Neuronal stem cell (in vitro differentiated cells): ENCODE data around the gene PLEKHA8.

ENCODE experiments used
- DNase-seq: peaks from one replicate; pipeline ENCODE4 v3.0.0-alpha.2; 2013; ENCODE audit warnings: low spot score
- H2AFZ ChIP-seq: one replicate; pipeline ENCODE4 v1.6.1; 2013; ENCODE audit warnings: mild to moderate bottlenecking, low read length, inconsistent platforms
- H2AK5ac ChIP-seq: 2 replicates; pipeline ENCODE4 v1.6.1; 2013; ENCODE audit warnings: low read depth, mild to moderate bottlenecking, inconsistent platforms, low read length, moderate library complexity, mixed read lengths
- H2BK120ac ChIP-seq: 2 replicates; pipeline ENCODE4 v1.6.1; 2013; ENCODE audit warnings: low read depth, mild to moderate bottlenecking, inconsistent platforms, low read length, moderate library complexity, mixed read lengths
- H2BK12ac ChIP-seq: one replicate; pipeline ENCODE4 v1.6.1; 2013; ENCODE audit warnings: low read length, inconsistent platforms
- H2BK15ac ChIP-seq: 2 replicates; pipeline ENCODE4 v1.6.1; 2013; ENCODE audit warnings: mild to moderate bottlenecking, low read length, inconsistent platforms, mixed read lengths
- H2BK5ac ChIP-seq: one replicate; pipeline ENCODE4 v1.6.1; 2013; ENCODE audit warnings: inconsistent platforms, mild to moderate bottlenecking, low read length, moderate library complexity
- H3K14ac ChIP-seq: one replicate; pipeline ENCODE4 v1.6.1; 2013; ENCODE audit warnings: low read length, inconsistent platforms
- H3K18ac ChIP-seq: 2 replicates; pipeline ENCODE4 v1.6.1; 2013; ENCODE audit warnings: low read length, inconsistent platforms
- H3K23ac ChIP-seq: 2 replicates; pipeline ENCODE4 v1.6.1; 2013; ENCODE audit warnings: low read depth, mild to moderate bottlenecking, mixed read lengths, low read length, inconsistent platforms; ENCODE audit not compliant: poor library complexity
- H3K27ac ChIP-seq: replicated peaks from 3 replicates; pipeline ENCODE4 v1.5.1; 2013; ENCODE audit warnings: low read length, inconsistent platforms
- H3K27me3 ChIP-seq, 3 experiments: 2 replicates each; pipeline ENCODE4 v1.6.1; 2013; ENCODE audit warnings: low read length in 3 of 3, mild to moderate bottlenecking in 2 of 3, inconsistent platforms in 1 of 3, low read depth in 1 of 3, mixed read lengths in 1 of 3, moderate library complexity in 1 of 3; ENCODE audit not compliant: control insufficient read depth in 3 of 3, insufficient read depth in 3 of 3
- H3K36me3 ChIP-seq, 2 donors: replicated peaks in 1 of 2; 2 replicates each; pipeline ENCODE4 v1.6.1; 2013; ENCODE audit warnings: low read length in 2 of 2; ENCODE audit not compliant: control insufficient read depth in 2 of 2, insufficient read depth in 2 of 2
- H3K4ac ChIP-seq: 2 replicates; pipeline ENCODE4 v1.6.1; 2013; ENCODE audit warnings: inconsistent platforms, mild to moderate bottlenecking, low read length, moderate library complexity
- H3K4me1 ChIP-seq, 2 donors: 1 replicate in 1 of 2; 2 replicates in 1 of 2; pipeline ENCODE4 v1.6.1; 2013; ENCODE audit warnings: low read length in 2 of 2, low read depth in 1 of 2; ENCODE audit not compliant: control insufficient read depth in 2 of 2, insufficient read depth in 1 of 2
- H3K4me2 ChIP-seq: one replicate; pipeline ENCODE4 v1.6.1; 2013; ENCODE audit warnings: mild to moderate bottlenecking, low read length, inconsistent platforms; ENCODE audit not compliant: insufficient read depth, poor library complexity, severe bottlenecking
- H3K4me3 ChIP-seq, 2 donors: 2 replicates each; pipeline ENCODE4 v1.5.1; 2013; ENCODE audit warnings: low read length in 2 of 2, mild to moderate bottlenecking in 2 of 2, inconsistent platforms in 1 of 2, moderate library complexity in 1 of 2
- H3K79me1 ChIP-seq: one replicate; pipeline ENCODE4 v1.6.1; 2013; ENCODE audit warnings: low read depth, mild to moderate bottlenecking, inconsistent platforms, low read length, moderate library complexity
- H3K9ac ChIP-seq: one replicate; pipeline ENCODE4 v1.6.1; 2013; ENCODE audit warnings: mild to moderate bottlenecking, low read depth, low read length, inconsistent platforms; ENCODE audit not compliant: poor library complexity
- H3K9me3 ChIP-seq, 2 donors: replicated peaks in 1 of 2; 2 replicates each; pipeline versions ENCODE3 to v1.6.1; 2013; ENCODE audit warnings: low read length in 2 of 2, mild to moderate bottlenecking in 2 of 2, inconsistent platforms in 1 of 2, low read depth in 1 of 2, mixed read lengths in 1 of 2, moderate library complexity in 1 of 2; ENCODE audit not compliant: control insufficient read depth in 2 of 2, insufficient read depth in 1 of 2
- H4K8ac ChIP-seq: one replicate; pipeline ENCODE4 v1.6.1; 2013; ENCODE audit warnings: low read depth, mild to moderate bottlenecking, inconsistent platforms, low read length, moderate library complexity
- H4K91ac ChIP-seq: one replicate; pipeline ENCODE4 v1.6.1; 2013; ENCODE audit warnings: low read length, low read depth, mild to moderate bottlenecking, inconsistent platforms; ENCODE audit not compliant: poor library complexity
- WGBS, 2 donors: extraction: QIAGEN DNeasy Blood & Tissue Kit; methylation state at CpG; one replicate each; pipeline ENCODE4 v1.1.7; 2013; ENCODE audit warnings: missing lambda C conversion rate in 2 of 2, mixed read lengths in 1 of 2; ENCODE audit not compliant: insufficient read length in 2 of 2, insufficient replicate concordance in 1 of 2; ENCODE audit errors: extremely low coverage in 2 of 2; 5-methylcytosine and 5-hydroxymethylcytosine counted together

PLEKHA8 gene

GRCh38 chr7:30001998-30002397, 26.2 kb upstream of the PLEKHA8 start:
- Histone ChIP-seq H3K4ac (no peak overlapping the region), H3K79me1 (no peaks in the 10 kb centered on the region), H2BK12ac (no peak overlapping the region), H3K27ac (no peak overlapping the region), H3K36me3 (no peaks in the 10 kb centered on the region), H4K8ac (no peak overlapping the region), H3K23ac (no peak overlapping the region), H3K9me3 (no peaks in the 10 kb centered on the region), H3K4me1 (peaks cover 2 to 11% of the 10 kb centered on the region in 2 donors), H3K18ac (no peak overlapping the region), H3K4me3 (no peak overlapping the region), H4K91ac (no peak overlapping the region), H2AFZ (no peak overlapping the region), H3K9ac (no peak overlapping the region), H2BK5ac (no peak overlapping the region), H2AK5ac (no peak overlapping the region), H2BK120ac (no peak overlapping the region), H2BK15ac (no peak overlapping the region), H3K4me2 (no peak overlapping the region), H3K27me3 (no peaks in the 10 kb centered on the region), H3K14ac (no peak overlapping the region)
- DNase-seq, result no peak
- no CpG with 5 or more reads among the region's 2 CpGs for WGBS, 2 donors

GRCh38 chr7:30003098-30003497, 25.1 kb upstream of the PLEKHA8 start:
- DNase-seq, result no peak
- no CpG with 5 or more reads among the region's 6 CpGs for WGBS, 2 donors
- H3K23ac ChIP-seq, result no peak overlapping the region
- H3K4me2 ChIP-seq, result no peak overlapping the region
- H3K9ac ChIP-seq, result no peak overlapping the region
- H4K91ac ChIP-seq, result no peak overlapping the region
- no peak overlapping the region for H2BK5ac ChIP-seq
- no peak overlapping the region for H3K4me3 ChIP-seq
- no peak overlapping the region for H3K18ac ChIP-seq
- no peaks in the 10 kb centered on the region for H3K79me1 ChIP-seq
- H3K4ac ChIP-seq, result no peak overlapping the region
- H2BK15ac ChIP-seq, result no peak overlapping the region
- no peak overlapping the region for H2BK120ac ChIP-seq
- H3K14ac ChIP-seq, result no peak overlapping the region
- no peak overlapping the region for H3K27ac ChIP-seq
- no peaks in the 10 kb centered on the region for H3K9me3 ChIP-seq
- no peak overlapping the region for H4K8ac ChIP-seq
- peaks cover 2 to 11% of the 10 kb centered on the region in 2 donors for H3K4me1 ChIP-seq
- H3K27me3 ChIP-seq, result no peaks in the 10 kb centered on the region
- no peak overlapping the region for H2AFZ ChIP-seq
- no peak overlapping the region for H2AK5ac ChIP-seq
- no peak overlapping the region for H2BK12ac ChIP-seq
- H3K36me3 ChIP-seq, result no peaks in the 10 kb centered on the region

GRCh38 chr7:30005464-30005863, 22.7 kb upstream of the PLEKHA8 start:
- peak overlapping the region; percentile 66 for H2AFZ ChIP-seq
- no peak overlapping the region for H2BK5ac ChIP-seq
- no CpG with 5 or more reads among the region's 3 CpGs for WGBS, 2 donors
- no peaks in the 10 kb centered on the region for H3K27me3 ChIP-seq
- H3K27ac ChIP-seq, result no peak overlapping the region
- H3K14ac ChIP-seq, result no peak overlapping the region
- no peak overlapping the region for H3K23ac ChIP-seq
- no peaks in the 10 kb centered on the region for H3K36me3 ChIP-seq
- no peak overlapping the region for H2BK120ac ChIP-seq
- no peak overlapping the region for H3K4me2 ChIP-seq
- no peaks in the 10 kb centered on the region for H3K79me1 ChIP-seq
- DNase-seq, result no peak
- no peak overlapping the region for H3K4me3 ChIP-seq
- H4K8ac ChIP-seq, result no peak overlapping the region
- no peak overlapping the region for H3K18ac ChIP-seq
- H3K4me1 ChIP-seq, result peaks cover 2 to 11% of the 10 kb centered on the region in 2 donors
- H3K9me3 ChIP-seq, result no peaks in the 10 kb centered on the region
- H4K91ac ChIP-seq, result no peak overlapping the region
- no peak overlapping the region for H2AK5ac ChIP-seq
- H2BK12ac ChIP-seq, result no peak overlapping the region
- H3K9ac ChIP-seq, result no peak overlapping the region
- H3K4ac ChIP-seq, result no peak overlapping the region
- no peak overlapping the region for H2BK15ac ChIP-seq

- DNase-seq, result no peak
- no peak overlapping the region for H3K27ac ChIP-seq
- H3K4me1 ChIP-seq, result peaks cover 2 to 5% of the 10 kb centered on the region in 2 donors
- H2AK5ac ChIP-seq, result no peak overlapping the region
- 100% methylated on average over 1 of the region's 6 CpGs for WGBS, 2 donors
- no peak overlapping the region for H3K4me2 ChIP-seq
- peaks cover 0 to 16% of the 10 kb centered on the region in 2 donors for H3K36me3 ChIP-seq
- no peaks in the 10 kb centered on the region for H3K27me3 ChIP-seq
- no peak overlapping the region for H3K14ac ChIP-seq
- no peaks in the 10 kb centered on the region for H3K79me1 ChIP-seq
- no peak overlapping the region for H3K23ac ChIP-seq
- no peak overlapping the region for H2BK12ac ChIP-seq
- H2BK5ac ChIP-seq, result no peak overlapping the region
- H4K8ac ChIP-seq, result no peak overlapping the region
- H4K91ac ChIP-seq, result no peak overlapping the region
- H2AFZ ChIP-seq, result no peak overlapping the region
- no peak overlapping the region for H2BK120ac ChIP-seq
- no peaks in the 10 kb centered on the region for H3K9me3 ChIP-seq
- no peak overlapping the region for H2BK15ac ChIP-seq
- no peak overlapping the region for H3K4ac ChIP-seq
- no peak overlapping the region for H3K4me3 ChIP-seq
- no peak overlapping the region for H3K9ac ChIP-seq
- H3K18ac ChIP-seq, result no peak overlapping the region
Measured at GRCh38 chr7:30010021-30010420, 18.2 kb upstream of the PLEKHA8 start.
